GM12892 (cell line): ENCODE results near the gene SKA3.

Experiments used
- POLR2A ChIP-seq: IDR thresholded peaks from 2 replicates; pipeline ENCODE4 v1.6.1; 2011; ENCODE audit warnings: low read depth, low read length, control low read depth
- TAF1 ChIP-seq: IDR thresholded peaks from 2 replicates; pipeline ENCODE4 v1.6.1; 2011; ENCODE audit warnings: low read depth, mild to moderate bottlenecking, control low read depth, low read length, borderline replicate concordance

DNA sequence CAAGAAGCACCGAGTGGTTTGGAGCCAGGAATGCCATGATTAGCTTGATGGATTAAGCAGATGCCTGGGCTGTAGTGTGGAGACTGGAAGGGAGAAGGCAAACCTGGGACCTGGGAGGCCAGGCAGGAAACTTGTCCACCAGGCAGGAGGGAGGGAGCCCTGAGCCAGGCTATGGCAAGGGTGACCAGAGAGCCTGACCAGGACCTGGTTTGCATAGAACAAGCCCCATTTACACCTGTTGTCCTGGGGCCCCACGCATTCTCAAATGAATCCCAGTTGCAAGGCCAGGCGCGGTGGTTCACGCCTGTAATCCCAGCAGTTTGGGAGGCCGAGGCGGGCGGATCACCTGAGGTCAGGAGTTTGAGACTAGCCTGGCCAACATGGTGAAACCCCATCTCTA lies 64.8 kb downstream of the SKA3 start:
- TF ChIP-seq TAF1 = no peak
- no peak for TF ChIP-seq POLR2A
